GM18873 (cell line): ENCODE data around the gene AHRR.
"Not testable (repeated sequence)": the region's sequence is repeated elsewhere in the genome, so short reads cannot be mapped to it uniquely, and the experiment has no call there.

Source experiments
- ATAC-seq: cut with Tn5 transposase; IDR thresholded peaks from one replicate; pipeline ENCODE4 v1.9.1; 2021; ENCODE audit warnings: mild to moderate bottlenecking, moderate library complexity, moderate number of reproducible peaks; ENCODE audit not compliant: unreplicated experiment, low FRiP score

Gene AHRR

DNA sequence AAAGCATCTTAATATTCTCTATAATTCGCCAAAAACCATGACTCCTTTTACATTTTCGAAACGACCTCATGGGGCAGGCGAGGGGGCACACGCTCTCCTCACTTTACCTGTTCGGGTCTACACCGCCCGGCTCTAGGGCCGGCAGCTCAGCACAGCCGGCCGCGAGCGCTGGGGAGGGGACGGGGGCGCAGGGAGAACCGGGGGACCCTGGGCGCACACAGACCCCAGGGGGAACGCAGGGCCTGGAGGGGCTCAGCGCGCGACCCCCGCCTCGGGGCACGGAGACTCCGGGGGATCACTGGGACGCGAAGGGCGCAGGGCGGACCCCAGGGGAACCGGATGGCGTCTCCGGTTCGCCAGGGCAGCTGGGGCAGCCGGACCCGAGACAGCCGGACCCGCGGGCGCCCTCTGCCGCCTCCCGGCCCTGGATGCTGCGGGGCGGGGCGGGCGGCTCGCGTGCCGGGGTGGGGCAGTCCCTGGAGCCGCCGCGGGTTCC lies at the start of gene AHRR:
Gene AHRR (plus strand): TSS at position 485 of the 496 bp plus-strand sequence. CDS start 22,189 bp downstream, outside the sequence.
- no peak for ATAC-seq

DNA sequence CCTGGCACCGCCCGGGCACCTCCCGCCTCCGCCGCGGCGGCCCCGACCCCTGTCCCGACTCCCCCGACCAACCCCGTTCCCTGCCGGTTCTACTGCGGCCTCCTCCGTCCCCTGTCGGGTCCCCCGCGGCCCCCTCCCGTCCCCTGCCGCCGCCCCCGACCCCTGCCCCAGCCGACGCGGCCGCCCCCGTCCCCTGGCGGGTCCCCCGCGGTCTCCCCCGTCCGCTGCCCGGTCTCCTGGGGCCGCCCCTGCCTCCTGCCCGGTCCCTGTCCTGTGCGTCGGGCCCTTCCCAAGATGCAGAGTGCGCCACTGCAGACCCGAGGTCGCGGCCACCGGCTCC lies 49.7 kb upstream of the AHRR start:
- ATAC-seq = not testable (repeated sequence)

DNA sequence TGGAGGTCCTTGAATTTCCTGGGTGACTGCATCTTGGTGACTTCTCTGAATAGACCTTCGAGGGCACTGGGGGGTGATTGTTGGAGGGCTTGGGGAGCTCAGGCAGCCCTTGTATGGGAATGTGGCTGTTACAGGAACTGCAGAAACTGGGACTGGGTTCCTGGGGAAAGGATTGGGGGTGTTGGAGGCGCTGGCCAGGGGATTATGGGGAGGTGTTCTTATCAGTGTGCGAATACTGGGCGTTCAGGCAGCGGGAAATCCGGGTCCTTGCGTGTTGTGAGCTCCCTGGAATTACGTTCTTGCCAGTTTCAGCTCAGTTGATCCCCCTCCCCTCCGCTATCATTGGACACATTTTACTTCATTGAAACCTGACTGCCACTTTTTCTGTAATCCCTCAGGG lies 48.4 kb upstream of the AHRR start:
- not testable (repeated sequence) for ATAC-seq

DNA sequence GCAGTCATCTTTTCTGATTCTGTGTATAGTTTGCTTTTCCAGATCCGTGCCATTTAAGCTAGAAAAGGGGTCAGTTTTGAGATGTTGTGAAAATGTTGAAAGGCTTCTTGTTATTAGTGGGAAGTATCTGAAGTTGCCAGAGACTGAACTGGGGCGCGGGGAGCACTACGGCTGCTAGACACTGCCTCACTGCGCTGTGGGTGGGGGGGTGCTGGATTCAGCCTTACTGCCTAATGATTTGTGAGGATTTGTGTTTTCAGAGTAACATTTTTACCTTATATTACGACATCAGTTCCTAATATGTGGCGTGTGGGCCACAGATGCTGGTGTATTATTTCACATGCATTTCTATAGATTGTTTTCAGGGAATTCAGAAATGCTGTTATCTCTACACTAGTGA lies 48.0 kb upstream of the AHRR start:
- not testable (repeated sequence) for ATAC-seq

DNA sequence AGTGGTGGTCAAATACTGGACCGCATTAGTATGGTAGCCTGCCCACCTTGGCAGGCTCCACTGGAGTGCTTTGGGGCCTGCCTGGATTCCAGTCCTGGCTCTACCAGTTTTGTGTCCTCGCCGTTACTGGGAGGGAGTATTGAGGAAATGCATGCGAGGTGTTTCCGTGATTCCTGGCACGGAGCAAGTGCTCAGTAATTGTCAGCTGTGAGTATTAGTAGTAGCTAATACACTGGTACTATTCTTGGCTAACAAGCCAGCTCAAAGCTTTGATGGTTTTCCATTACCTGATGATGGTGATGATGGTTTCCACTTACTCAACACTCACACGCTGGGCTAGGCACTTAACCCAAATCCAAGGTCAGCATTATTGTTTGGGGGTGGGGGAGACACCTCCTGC lies 47.2 kb upstream of the AHRR start:
- ATAC-seq = not testable (repeated sequence)

DNA sequence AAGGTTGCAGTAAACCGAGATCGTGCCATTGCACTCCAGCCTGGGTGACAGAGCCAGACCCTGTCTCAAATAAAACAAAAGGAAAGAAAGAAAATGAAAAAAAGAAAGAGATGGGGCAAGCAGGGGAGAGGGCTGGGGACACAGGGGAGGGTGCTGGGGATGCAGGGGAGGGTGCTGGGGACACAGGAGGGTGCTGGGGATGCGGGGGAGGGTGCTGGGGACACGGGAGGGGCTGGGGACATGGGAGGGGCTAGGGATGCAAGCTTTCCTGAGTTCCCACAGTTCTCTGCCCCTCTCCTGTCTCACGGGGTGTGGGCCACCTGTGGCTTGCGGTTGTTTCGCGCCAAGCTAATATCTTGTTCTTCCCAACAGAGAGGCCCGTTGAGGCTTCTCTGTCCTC lies 42.9 kb upstream of the AHRR start:
- ATAC-seq = no peak

DNA sequence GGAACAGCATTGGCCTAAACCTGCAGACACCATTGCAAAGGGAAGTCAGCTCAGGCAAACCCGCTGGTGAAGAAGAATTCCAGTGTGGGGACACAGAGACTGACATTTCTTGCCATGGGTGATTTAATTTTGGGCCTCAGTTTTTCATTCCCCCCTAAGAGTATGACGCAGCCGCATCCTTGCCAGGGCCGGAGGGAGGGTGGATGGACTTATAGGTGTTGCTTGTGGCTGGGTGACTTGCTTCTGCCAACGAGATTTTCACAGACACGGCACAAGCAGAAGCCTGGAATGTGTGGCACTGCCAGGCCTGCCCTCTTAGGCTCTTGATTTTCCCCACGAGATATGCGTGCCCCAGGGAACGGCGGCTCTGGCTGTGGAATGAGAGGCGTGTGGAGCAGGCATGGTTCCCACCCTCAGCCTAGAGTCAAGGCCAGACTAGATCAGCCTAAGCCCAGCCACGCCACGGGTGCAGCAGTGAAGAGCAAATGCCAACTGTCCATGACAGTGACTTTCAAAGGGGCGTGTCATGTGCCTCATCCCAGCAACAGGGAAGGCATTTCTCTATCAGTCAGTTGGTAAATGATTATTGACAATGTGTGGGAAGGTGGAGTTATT lies 42.4 kb upstream of the AHRR start:
- not testable (repeated sequence) for ATAC-seq

DNA sequence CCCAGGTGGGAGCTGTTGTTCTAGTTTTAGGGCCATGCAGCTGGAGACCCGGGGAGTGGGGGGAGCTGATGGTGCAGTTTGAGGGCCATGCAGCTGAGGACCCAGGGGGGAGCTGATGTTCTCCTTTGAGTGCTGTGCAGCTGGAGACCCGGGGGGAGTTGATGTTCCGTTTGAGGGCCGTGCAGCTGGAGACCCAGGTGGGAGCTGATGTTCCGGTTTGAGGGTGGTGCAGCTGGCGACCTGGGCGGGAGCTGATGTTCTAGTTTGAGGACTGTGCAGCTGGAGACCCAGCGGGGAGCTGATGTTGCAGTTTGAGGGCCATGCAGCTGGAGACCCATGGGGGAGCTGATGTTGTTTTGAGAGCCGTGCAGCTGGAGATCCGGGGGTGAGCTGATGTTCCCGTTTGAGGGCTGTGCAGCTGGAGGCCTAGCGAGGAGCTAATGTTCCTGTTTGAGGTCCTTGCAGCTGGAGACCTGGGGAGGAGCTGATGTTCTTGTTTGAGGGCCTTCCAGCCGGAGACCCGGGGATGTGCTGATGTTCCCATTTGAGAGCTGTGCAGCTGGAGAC lies 35.4 kb upstream of the AHRR start:
- no peak for ATAC-seq

DNA sequence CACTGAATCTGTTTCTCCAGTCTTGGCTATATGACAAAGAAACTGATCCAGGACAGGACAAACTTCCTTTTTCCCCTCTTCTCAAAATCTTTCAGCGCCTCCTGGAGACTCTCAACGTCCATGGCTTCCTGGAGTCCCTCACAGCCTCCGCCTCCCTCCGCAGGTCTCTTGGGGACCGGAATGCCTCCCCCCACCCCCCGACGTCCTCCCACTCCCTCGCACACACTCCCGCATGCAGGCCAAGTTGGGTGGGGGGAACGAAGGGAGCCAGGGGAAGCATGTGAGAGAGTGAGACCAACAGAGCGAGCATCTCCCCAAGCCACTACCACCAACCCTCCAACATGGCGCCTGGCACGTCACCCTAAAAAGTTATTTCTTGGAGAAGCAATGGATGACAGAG lies 31.3 kb upstream of the AHRR start:
- not testable (repeated sequence) for ATAC-seq

DNA sequence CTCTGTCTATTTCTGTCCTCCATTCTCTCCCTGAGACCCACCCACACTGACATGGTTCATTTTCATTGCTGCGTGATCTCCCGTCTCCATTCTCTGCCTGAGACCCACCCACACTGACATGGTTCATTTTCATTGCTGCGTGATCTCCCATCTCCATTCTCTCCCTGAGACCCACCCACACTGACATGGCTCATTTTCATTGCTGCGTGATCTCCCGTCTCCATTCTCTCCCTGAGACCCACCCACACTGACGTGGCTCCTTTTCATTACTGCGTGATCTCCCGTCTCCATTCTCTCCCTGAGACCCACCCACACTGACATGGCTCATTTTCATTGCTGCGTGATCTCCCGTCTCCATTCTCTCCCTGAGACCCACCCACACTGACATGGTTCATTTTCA lies 30.2 kb upstream of the AHRR start:
- ATAC-seq = not testable (repeated sequence)

DNA sequence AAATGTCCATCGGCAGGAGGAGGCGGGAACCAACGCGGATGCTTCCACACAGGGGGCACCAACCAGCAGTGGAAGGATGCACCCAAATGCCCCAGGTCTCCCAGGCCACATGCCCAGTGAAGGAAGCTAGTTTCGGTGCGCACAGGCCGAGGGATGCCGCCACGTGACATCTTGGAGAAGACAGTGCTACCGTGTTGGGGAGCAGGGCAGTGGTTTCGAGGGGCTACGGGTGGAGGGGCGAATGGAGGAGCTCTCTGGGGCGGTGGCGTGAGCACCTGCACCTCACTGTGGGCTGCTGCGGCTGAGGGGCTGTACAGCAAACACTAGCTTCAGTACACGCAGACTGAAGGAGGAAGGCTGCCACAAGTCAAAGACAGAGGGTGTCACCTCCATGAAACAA lies 26.7 kb upstream of the AHRR start:
- not testable (repeated sequence) for ATAC-seq

DNA sequence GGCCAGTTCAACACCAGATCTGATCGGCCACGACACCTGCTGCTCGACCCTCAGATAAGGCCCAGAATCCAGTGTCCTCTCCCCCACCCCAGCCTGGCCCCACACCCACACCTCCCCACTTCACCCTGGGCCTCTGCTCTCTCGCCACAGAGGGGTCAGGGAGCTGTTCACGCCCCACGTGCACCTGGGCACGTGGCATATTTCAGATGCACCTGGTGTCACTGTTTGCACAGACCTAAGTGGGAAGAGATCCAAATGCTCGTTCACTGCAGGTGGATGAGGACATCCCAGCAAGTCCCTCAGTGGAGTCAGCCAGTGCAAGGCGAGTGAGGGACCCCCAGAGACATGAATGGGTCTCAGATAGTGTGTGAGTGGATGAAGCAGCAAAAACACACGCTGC lies 25.3 kb upstream of the AHRR start:
- ATAC-seq = not testable (repeated sequence)

DNA sequence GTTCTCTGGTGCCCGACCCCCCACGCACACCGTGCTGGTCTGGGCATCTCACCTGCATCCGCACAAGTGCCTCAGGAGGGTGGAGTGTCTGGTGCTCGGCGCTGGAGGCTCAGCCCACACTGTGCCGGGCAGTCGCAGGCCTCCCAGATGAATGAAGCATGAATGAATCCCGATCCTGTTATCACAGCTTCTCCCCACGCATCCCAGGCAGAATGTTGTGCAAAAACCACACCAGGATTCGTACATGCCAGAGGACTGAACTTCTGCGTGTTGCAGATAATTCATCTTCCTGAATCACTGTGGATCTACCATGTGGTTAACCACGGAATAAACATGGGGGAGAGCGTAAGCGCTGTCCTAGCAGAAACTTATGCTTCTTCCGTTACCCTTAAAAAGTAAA lies 24.6 kb upstream of the AHRR start:
- not testable (repeated sequence) for ATAC-seq

DNA sequence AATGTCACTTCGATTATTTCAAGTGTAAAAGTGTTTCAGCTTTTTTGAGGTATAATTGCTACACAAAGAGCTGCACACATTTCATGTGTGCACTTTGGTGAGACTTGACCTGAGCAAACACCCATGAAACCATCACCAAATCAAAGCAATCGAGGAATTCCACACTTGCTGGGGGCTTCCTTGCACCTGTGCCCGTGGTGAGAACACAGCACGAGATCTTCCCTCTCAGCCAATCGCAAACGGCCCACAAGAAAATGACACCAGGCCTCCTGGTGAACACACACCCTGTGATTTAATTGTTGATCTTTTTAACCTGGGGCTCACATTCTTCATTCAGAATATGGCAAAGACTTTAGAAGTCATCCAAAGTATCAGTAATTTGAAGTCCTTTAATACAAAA lies 24.1 kb upstream of the AHRR start:
- ATAC-seq = not testable (repeated sequence)

DNA sequence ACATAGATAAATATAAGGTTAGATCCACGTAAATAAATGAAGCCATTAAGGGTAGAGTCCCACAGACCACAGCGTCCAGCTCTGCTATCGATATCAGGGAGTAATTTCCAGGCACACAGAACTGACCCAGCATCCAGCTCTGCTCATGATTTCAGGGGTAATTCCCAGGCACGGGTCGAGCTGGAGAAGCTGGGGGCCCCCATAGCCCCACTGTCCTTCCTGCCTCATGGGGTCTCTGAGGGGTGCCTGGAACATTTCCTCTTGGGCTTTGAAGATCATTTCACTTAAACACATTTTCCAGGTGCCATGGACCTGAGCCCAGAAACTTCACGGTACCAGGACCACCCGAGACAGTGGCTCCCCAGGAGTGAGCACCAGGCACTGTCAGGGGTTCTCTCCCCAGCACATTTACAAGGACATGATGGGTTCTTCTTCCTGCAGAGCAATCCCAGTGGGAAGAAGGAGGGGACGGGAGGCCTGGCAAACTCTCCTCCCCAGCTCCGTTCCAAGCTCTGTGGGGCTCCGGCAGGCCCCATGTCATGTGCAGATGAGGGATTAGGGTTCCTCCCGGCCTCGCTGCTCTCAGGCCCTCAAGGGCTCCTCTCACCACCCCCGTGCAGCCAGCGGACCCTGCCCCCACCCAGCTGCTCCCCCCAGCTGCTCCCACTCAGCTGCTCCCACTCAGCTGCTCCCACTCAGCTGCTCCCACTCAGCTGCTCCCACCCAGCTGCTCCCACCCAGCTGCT lies 23.4 kb upstream of the AHRR start:
- not testable (repeated sequence) for ATAC-seq

DNA sequence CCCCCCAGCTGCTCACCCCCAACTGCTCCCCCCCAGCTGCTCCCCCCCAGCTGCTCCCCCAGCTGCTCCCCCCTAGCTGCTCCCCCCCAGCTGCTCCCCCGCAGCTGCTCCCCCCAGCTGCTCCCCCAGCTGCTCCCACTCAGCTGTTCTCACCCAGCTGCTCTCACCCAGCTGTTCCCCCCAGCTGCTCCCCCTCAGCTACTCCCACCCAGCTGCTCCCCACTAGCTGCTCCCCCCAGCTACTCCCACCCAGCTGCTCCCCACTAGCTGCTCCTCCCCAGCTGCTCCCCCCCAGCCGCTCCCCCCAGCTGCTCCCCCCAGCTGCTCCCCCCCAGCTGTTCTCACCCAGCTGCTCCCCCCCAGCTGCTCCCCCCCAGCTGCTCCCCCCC lies 22.8 kb upstream of the AHRR start:
- ATAC-seq = no peak

DNA sequence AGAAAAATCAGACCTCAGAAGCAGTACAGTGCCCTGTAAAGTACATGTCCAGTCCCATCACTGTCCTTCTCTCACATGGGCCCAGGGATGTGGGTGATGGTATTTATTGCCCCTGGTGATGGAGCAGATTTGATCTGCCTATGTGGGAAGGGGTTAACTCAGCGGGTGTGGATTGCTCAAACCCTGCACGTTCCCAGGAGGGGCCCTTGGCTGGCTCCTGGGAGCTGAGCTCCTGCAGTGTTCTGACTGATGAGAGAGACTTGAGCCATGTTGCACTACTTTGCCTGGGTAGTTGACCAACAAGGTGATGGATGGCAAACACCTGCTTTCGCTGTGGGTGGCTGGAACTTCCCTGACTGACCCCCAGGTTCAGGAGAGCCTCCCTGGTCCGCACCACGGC lies 21.6 kb upstream of the AHRR start:
- not testable (repeated sequence) for ATAC-seq

DNA sequence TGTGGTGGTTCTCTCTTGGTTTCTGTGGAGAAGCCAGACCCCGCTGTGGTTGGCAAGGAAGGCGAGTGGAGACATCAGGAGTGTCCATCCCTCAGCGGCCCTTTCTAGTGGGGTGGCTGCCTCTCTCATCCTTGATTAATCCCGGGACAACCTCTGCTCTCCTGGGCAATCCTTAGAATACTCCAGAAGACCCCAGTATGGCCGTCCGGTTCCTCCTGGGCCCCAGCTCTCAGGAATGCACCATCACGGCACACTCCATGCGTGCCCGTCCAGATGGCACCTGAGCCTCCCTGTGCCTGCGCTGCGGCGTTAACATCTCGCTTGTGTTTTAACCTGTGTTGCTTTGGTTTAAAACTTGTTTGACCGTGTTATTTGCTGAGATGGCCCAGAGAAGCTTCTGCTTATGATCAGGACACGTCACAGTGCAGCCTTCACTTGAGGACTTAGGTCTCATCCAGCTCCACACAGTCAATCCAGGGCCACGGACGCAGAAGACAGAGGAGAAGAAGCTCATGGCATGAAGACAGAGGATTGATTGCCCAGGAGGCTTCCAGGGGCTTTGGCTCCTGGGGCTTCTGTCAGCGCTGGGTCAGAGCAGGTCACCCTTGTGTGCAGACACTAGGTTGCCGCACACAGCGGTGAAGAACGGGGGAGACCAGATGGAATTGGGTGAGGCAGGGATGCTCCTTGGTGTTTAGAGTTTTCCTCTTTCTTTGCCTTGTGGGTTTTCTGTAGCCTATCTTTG lies 20.7 kb upstream of the AHRR start:
- ATAC-seq = not testable (repeated sequence)

DNA sequence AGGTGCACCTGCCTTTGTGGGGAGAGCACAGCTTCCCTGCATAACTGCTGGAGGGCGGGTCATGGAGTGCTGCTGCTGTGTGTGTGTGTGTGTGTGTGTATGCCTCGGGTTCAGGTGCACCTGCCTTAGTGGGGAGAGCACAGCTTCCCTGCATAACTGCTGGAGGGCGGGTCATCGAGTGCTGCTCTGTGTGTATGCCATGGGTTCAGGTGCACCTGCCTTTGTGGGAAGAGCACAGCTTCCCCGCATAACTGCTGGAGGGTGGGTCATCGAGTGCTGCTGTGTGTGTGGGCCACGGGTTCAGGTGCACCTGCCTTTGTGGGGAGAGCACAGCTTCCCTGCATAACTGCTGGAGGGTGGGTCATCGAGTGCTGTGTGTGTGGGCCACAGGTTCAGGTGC lies 19.1 kb upstream of the AHRR start:
- ATAC-seq = not testable (repeated sequence)

DNA sequence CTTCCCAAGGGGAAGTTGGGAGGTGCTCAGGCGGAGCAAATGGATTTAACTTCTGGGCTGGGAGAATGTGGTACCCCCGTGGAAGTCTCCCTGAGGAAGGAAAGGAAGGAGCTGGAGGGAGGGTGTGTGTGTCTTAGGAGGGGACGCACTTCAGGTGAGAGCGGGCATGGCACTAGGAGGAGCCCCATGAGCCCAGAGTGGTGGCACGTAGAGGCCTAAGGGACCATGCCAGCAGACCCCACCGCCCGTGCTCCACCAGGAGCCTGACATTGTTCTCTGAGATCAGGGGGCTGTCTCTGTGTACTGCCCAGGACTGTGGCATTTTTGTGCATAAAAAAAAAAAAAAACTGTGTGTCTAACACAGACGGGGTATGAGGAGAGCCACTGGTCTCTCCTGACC lies 18.5 kb upstream of the AHRR start:
- ATAC-seq = no peak

DNA sequence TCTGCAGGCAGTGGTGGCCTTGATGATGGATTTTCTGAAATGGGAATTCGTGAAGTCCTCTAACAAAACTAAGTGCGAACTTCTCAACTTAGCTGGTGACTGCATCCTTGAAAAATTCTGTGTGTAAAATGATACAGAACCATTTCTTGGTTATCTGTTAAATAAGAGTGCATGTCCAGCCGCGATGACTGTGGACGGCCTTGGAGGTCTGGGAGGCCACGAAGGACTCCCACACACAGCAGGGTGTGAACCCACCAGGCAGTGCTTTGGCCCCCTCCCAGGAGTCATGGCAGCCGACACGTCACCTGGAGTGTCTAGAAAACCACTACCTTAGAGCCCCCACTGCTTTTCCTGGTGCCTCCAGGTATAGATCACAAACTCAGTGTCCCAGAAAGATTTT lies 17.8 kb upstream of the AHRR start:
- ATAC-seq = not testable (repeated sequence)
